ENCODE measurements around the gene PTPRG.

PTPRG gene

GRCh38 chr3:61908382-61908781, 347.0 kb downstream of the PTPRG start:
- no peak for DNase-seq

GRCh38 chr3:61910732-61911131, 349.4 kb downstream of the PTPRG start:
- no peak for DNase-seq

- DNase-seq, result no peak
Observed at GRCh38 chr3:61912158-61912557, 350.8 kb downstream of the PTPRG start.

- DNase-seq, result no peak
Observed at GRCh38 chr3:61913701-61914100, 352.3 kb downstream of the PTPRG start.

- DNase-seq, result no peak
Observed at GRCh38 chr3:61914276-61914675, 352.9 kb downstream of the PTPRG start.

- DNase-seq, result no peak
Observed at GRCh38 chr3:61915296-61915695, 353.9 kb downstream of the PTPRG start.

- peak; percentile 55 for DNase-seq
Observed at GRCh38 chr3:61919371-61919770, 358.0 kb downstream of the PTPRG start.

GRCh38 chr3:61922118-61922517, 360.7 kb downstream of the PTPRG start:
- DNase-seq, result no peak

GRCh38 chr3:61924090-61924735, 362.8 kb downstream of the PTPRG start:
- no peak for DNase-seq

GRCh38 chr3:61924991-61925390, 363.6 kb downstream of the PTPRG start:
- DNase-seq, result no peak

GRCh38 chr3:61925721-61926120, 364.4 kb downstream of the PTPRG start:
- DNase-seq, result peak; percentile 5

- DNase-seq, result no peak
Observed at GRCh38 chr3:61926923-61927322, 365.6 kb downstream of the PTPRG start.

GRCh38 chr3:61927332-61927731, 366.0 kb downstream of the PTPRG start:
- no peak for DNase-seq

- no peak for DNase-seq
Observed at GRCh38 chr3:61928039-61928438, 366.7 kb downstream of the PTPRG start.

- no peak for DNase-seq
Observed at GRCh38 chr3:61928776-61929314, 367.5 kb downstream of the PTPRG start.

GRCh38 chr3:61929617-61930016, 368.2 kb downstream of the PTPRG start:
- no peak for DNase-seq

- DNase-seq, result no peak
Observed at GRCh38 chr3:61932499-61932898, 371.1 kb downstream of the PTPRG start.

GRCh38 chr3:61933798-61934504, 372.6 kb downstream of the PTPRG start:
- DNase-seq, result no peak

- no peak for DNase-seq
Observed at GRCh38 chr3:61934505-61934871, 373.1 kb downstream of the PTPRG start.

- DNase-seq, result no peak
Observed at GRCh38 chr3:61935814-61936213, 374.4 kb downstream of the PTPRG start.

GRCh38 chr3:61936344-61936937, 375.1 kb downstream of the PTPRG start:
- peak; percentile 8 for DNase-seq

GRCh38 chr3:61937477-61937876, 376.1 kb downstream of the PTPRG start:
- no peak for DNase-seq

- DNase-seq, result peak; percentile 74
Observed at GRCh38 chr3:61938878-61939549, 377.6 kb downstream of the PTPRG start.

GRCh38 chr3:61940236-61940635, 378.9 kb downstream of the PTPRG start:
- DNase-seq, result no peak

Measured in NCI-H146 (cell line).